Measurements from ENCODE around the gene KRTAP4-3. TPM values are rescaled to one million over a fixed set of nuclear protein-coding genes. Genes with fewer than 3 reads are reported as not detected.
"Not testable (repeated sequence)": the region's sequence is repeated elsewhere in the genome, so short reads cannot be mapped to it uniquely, and the experiment has no call there.

KRTAP4-3 gene
- polyA plus RNA-seq, 3 donors from 2014 or later = not detected

DNA sequence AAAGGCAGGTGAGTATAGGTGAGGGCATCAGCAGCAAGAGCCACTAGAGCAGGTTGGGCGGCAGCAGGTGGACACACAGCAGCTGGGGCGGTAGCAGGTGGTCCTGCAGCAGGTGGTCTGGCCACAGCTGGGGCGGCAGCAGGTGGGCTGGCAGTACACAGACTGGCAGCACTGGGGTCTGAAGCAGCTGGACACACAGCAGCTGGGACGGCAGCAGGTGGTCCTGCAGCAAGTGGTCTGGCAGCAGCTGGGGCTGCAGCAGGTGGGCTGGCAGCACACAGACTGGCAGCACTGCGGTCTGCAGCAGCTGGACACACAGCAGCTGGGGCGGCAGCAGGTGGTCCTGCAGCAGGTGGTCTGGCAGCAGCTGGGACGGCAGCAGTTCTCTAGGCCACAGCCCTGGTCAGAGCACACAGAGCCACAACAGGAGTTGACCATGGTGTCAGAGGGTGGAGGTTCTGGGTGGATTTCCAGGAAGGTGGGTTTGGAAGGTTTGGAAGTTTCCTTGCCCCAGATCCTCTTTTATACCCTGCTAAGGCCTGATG is 9.8 kb upstream of the KRTAP4-3 start, which contains the start of gene KRTAP4-2:
Gene KRTAP4-2, minus strand, starts transcription at position 495 of the 545 bp plus-strand sequence. Its CDS starts 57 bp downstream, at position 438.
- DNase-seq = no peak
- peaks cover 2 to 7% (median 2%) of the 10 kb centered on the region in 3 donors for H3K27me3 Mint-ChIP-seq (ENCODE audit: low read depth in 3 of 3)
- no peak within 1 kb of the TSS for H3K27ac Mint-ChIP-seq
- no peaks in the 10 kb centered on the region for H3K36me3 Mint-ChIP-seq
- H3K4me1 Mint-ChIP-seq = no peaks in the 10 kb centered on the region
- H3K9me3 Mint-ChIP-seq = no peaks in the 10 kb centered on the region
- H3K4me3 Mint-ChIP-seq = no peak within 1 kb of the TSS

DNA sequence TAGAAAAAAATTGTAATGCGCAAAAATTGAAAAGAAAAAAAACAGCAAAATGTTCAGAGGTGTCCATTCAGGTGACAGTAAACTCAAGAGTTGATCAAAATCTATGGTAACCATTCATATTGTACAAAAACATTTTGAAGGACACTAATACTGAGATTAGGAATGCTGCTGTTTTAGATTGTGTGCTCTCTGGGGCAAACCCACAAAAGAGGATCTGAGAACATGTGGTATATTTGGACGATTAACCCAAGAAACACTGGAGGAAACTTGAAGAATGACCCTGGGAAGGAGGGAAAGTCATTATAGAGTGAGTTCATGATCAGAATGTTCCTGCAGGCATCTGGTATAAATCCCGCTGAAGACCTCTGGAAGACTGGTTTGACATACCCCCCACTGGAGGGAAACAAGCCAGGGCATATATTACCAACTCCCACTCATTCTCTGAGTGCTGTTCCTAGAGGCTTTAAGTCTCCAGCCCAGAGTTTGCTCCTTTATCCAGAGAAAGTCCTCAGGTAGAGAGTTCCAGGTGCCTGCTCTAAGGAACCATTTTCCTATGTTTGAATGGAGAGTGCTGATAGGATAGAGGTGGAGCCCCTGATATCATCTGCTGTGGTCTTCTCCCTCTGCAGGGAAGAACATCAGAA is 8.8 kb upstream of the KRTAP4-3 start:
- H3K4me3 Mint-ChIP-seq = no peak overlapping the region
- no peaks in the 10 kb centered on the region for H3K4me1 Mint-ChIP-seq
- H3K27ac Mint-ChIP-seq = no peak overlapping the region
- no peak for DNase-seq
- H3K27me3 Mint-ChIP-seq (ENCODE audit: low read depth in 3 of 3) = peaks cover 2 to 7% (median 2%) of the 10 kb centered on the region in 3 donors
- no peaks in the 10 kb centered on the region for H3K9me3 Mint-ChIP-seq
- no peaks in the 10 kb centered on the region for H3K36me3 Mint-ChIP-seq

DNA sequence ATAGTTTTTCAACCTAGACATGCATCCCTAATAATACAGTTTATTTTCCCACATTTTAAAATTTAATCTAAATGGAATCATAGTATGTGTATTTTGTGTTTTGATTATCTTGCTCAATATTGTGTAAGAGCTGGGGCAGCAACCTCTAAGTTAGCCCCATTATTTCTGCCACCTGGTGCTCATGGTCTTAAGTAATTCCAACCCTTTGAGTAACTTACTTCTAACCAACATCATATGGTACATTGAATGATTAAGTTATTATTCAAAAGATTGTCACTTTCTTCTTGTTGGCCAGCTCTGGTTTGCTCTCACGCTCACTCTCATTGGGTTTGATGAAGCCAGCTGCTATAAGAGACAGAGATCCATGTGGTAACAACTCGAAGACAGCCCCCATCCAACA is 3.9 kb upstream of the KRTAP4-3 start:
- H3K27me3 Mint-ChIP-seq (ENCODE audit: low read depth in 3 of 3) = peaks cover 2 to 5% (median 4%) of the 10 kb centered on the region in 3 donors

DNA sequence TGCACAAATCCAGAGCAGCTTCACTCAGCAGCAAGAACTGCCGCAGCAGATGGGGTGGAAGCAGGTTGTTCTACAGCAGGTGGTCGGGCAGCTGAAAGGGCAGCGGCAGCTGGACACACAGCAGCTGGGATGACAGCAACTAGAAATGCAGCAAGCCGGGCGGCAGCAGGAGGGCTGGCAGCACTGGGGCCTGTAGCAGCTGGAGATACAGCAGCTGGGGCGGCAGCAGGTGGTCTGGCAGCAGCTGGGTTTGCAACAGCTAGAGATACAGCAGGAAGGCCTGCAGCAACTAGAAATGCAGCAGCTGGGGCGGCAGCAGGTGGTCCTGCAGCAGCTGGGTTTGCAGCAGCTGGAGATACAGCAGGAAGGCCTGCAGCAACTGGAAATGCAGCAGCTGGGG is 460 bp downstream of the KRTAP4-3 start:
- Mint-ChIP-seq H3K9me3 (no peaks in the 10 kb centered on the region), H3K36me3 (no peaks in the 10 kb centered on the region), H3K27me3 (ENCODE audit: low read depth in 3 of 3) (peaks cover 3 to 7% (median 5%) of the 10 kb centered on the region in 3 donors), H3K4me1 (no peaks in the 10 kb centered on the region), H3K4me3 (no peak overlapping the region), H3K27ac (no peak overlapping the region)
- DNase-seq = no peak

More for the DNA sequence above, 3.9 kb upstream of the KRTAP4-3 start:
- no peaks in the 10 kb centered on the region for H3K4me1 Mint-ChIP-seq
- DNase-seq = no peak
- H3K27ac Mint-ChIP-seq = no peak overlapping the region
- no peaks in the 10 kb centered on the region for H3K36me3 Mint-ChIP-seq
- no peak overlapping the region for H3K4me3 Mint-ChIP-seq
- H3K9me3 Mint-ChIP-seq = no peaks in the 10 kb centered on the region

DNA sequence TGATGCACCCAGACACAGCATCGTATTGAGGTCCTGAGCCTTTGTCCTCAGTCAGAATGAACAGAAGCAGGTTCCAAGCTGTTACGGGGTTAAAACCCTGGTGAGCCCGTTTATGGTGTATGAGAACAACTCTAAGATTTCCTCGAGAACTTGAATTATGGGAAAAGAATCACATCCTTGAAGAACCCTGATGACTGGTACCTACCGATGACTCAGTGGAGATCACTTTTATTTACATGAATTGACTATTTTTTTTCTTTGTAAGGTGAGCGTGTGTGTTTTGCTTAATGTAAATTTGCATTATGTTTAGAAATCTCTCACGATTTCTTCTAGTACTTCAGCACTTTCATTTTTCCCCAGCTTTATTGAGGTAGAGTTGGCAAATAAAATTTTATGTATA is 4.2 kb downstream of the KRTAP4-3 start:
- DNase-seq = no peak
- H3K9me3 Mint-ChIP-seq = no peaks in the 10 kb centered on the region
- no peak overlapping the region for H3K4me3 Mint-ChIP-seq
- H3K36me3 Mint-ChIP-seq = no peaks in the 10 kb centered on the region
- H3K27me3 Mint-ChIP-seq (ENCODE audit: low read depth in 3 of 3) = peaks cover 8 to 11% (median 9%) of the 10 kb centered on the region in 3 donors
- no peak overlapping the region for H3K27ac Mint-ChIP-seq
- H3K4me1 Mint-ChIP-seq = no peaks in the 10 kb centered on the region

DNA sequence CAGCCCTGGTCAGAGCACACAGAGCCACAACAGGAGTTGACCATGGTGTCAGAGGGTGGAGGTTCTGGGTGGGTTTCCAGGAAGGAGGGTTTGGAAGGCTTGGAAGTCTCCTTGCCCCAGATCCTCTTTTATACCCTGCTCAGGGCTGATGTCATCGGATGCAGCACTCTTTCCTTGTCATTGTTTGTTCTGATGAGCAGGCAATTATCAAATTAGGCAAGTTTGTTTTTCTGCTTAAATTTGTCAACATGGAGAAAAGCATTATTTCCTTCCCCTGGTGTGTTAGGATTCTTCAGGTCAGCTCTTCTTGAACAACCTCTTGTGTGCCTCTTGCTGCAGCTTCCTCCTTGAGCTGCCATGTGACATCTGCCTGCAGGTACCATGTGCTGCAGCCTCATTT is 7.4 kb downstream of the KRTAP4-3 start, which contains the start of gene KRTAP4-4:
Gene KRTAP4-4, minus strand, starts transcription at position 101 of the 400 bp plus-strand sequence. Its CDS starts 57 bp downstream, at position 44.
- no peak within 1 kb of the TSS for H3K27ac Mint-ChIP-seq

DNA sequence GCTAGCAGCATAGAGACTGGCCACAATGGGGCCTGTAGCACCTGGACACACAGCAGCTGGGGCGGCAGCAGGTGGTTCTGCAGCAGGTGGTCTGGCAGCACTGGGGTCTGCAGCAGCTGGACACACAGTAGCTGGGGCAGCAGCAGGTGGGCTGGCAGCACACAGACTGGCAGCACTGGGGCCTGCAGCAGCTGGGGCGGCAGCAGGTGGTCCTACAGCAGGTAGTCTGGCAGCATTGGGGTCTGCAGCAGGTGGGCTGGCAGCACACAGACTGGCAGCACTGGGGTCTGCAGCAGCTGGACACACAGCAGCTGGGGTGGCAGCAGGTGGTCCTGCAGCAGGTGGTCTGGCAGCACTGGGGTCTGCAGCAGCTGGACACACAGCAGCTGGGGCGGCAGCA is 7.8 kb downstream of the KRTAP4-3 start:
- not testable (repeated sequence) for H3K27ac Mint-ChIP-seq, DNase-seq, H3K4me1 Mint-ChIP-seq, H3K9me3 Mint-ChIP-seq, H3K36me3 Mint-ChIP-seq, H3K4me3 Mint-ChIP-seq
- H3K27me3 Mint-ChIP-seq (ENCODE audit: low read depth in 3 of 3) = peaks cover 4 to 13% (median 12%) of the 10 kb centered on the region in 3 donors

More for the DNA sequence above, 7.4 kb downstream of the KRTAP4-3 start, which contains the start of gene KRTAP4-4:
- Mint-ChIP-seq H3K4me1 (no peaks in the 10 kb centered on the region), H3K36me3 (no peaks in the 10 kb centered on the region), H3K27me3 (ENCODE audit: low read depth in 3 of 3) (peaks cover 4 to 12% (median 11%) of the 10 kb centered on the region in 3 donors), H3K9me3 (no peaks in the 10 kb centered on the region), H3K4me3 (no peak within 1 kb of the TSS)
- no peak for DNase-seq

DNA sequence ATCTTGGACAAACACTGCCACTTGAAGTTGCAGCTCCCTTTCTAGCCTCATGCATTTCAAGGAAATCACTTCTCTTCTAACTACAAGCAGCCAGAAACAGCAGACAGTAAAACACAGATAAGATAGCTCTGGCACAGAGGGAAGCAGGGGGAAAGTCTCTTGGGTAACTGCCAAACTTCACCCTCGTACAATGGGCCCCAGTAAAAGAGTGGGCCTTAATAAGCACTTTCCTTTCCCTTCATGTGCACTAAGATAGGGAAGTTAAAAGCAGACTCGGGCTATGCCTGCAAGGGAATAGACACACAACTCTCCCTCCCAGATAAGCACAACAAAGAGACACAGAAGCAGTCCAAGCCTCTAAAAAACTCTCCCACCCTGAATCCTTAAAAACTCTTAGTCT is 14.2 kb downstream of the KRTAP4-3 start:
- Mint-ChIP-seq H3K9me3 (no peaks in the 10 kb centered on the region), H3K4me3 (no peak overlapping the region), H3K36me3 (no peaks in the 10 kb centered on the region), H3K27ac (no peak overlapping the region), H3K4me1 (no peaks in the 10 kb centered on the region), H3K27me3 (ENCODE audit: low read depth in 3 of 3) (peaks cover 2 to 12% (median 4%) of the 10 kb centered on the region in 3 donors)
- no peak for DNase-seq

DNA sequence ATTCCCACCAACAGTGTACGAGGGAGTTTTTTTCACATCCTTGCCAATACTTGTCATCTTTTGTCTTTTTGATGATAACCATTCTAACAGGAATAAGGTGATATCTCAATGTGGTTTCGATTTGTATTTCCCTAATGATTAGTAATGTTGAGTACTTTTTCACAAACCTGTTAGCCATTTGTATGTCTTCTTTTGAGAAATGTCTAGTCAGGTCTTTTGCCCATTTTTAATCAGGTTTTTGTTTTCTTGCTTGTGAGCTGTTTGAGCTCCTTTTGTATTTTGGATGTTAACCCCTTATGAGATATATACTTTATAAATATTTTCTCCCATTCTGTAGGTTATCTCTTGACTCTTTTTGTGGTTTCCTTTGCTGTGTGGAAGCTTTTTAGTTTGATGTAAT is 16.5 kb downstream of the KRTAP4-3 start:
- Mint-ChIP-seq H3K4me1 (no peaks in the 10 kb centered on the region), H3K27me3 (ENCODE audit: low read depth in 3 of 3) (peaks cover 0 to 10% (median 3%) of the 10 kb centered on the region in 3 donors), H3K4me3 (no peak overlapping the region), H3K36me3 (no peaks in the 10 kb centered on the region), H3K9me3 (no peaks in the 10 kb centered on the region), H3K27ac (no peak overlapping the region)
- DNase-seq = no peak

DNA sequence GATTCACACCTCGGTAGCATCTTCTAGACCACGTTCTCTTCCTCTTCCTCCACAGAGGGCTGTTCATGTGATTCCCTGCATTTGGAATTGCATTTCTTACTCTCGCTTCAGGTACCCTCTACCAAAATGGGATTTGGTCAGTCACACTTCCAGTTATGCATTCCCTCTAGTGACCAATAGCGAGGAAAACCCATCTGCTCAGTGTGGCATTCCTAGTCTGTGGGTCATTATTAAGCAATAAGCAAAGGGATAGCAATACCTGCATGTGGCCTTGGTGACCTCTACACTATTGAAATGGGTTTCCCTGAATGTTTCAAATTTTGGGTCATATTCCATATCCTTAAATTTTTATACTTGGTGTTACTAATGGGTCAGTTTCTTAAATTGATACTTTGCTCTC is 18.0 kb downstream of the KRTAP4-3 start:
- Mint-ChIP-seq H3K4me1 (no peaks in the 10 kb centered on the region), H3K9me3 (peaks cover 0 to 1% (median 0%) of the 10 kb centered on the region in 6 donors), H3K27ac (no peak overlapping the region), H3K27me3 (ENCODE audit: low read depth in 3 of 3) (peaks cover 0 to 6% (median 3%) of the 10 kb centered on the region in 3 donors), H3K4me3 (no peak overlapping the region), H3K36me3 (no peaks in the 10 kb centered on the region)
- no peak for DNase-seq

DNA sequence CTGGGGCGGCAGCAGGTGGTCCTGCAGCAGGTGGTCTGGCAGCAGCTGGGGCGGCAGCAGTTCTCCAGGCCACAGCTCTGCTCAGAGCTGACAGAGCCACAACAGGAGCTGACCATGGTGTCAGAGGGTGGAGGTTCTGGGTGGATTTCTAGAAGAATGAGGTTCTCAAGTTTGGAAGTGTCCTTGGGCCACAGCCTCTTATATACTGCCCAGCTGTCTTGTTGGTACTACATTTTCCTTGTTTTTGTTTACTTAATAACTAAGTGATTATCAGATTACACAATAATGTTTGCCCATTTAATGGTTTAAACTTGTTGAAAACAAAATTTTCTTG is 18.4 kb downstream of the KRTAP4-3 start, which contains the start of gene KRTAP4-5:
Gene KRTAP4-5, minus strand, starts transcription at position 174 of the 334 bp plus-strand sequence. Its CDS starts 58 bp downstream, at position 116.
- no peak within 1 kb of the TSS for H3K27ac Mint-ChIP-seq

DNA sequence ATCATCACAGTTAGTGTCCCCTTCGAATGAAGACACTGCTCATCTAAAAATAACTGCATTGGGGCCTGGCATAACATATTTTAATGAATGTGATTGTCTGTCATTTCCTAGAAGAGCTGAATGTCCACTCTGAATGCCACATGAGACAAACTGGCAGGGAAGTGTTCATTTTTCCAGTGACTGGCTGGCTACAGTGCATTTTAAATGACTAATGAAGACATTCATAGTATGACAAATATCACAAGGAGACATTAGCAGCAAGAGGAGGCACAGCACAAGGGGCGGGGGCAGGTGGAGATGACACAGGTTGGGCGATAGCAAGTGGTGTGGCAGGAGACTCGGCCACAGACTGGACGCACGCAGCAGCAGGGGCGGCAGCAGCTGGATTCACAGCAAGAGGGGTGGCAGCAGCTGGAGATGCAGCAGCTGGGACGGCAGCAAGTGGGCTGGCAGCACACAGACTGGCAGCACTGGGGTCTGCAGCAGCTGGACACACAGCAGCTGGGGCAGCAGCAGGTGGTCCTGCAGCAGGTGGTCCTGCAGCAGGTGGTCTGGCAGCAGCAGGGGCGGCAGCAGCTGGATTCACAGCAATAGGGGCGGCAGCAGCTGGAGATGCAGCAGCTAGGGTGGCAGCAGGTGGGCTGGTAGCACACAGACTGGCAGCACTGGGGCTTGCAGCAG is 18.9 kb downstream of the KRTAP4-3 start:
- not testable (repeated sequence) for DNase-seq; H3K36me3 Mint-ChIP-seq; H3K27me3 Mint-ChIP-seq (ENCODE audit: low read depth in 3 of 3); H3K4me3 Mint-ChIP-seq; H3K4me1 Mint-ChIP-seq; H3K27ac Mint-ChIP-seq; H3K9me3 Mint-ChIP-seq

More for the DNA sequence above, 18.4 kb downstream of the KRTAP4-3 start, which contains the start of gene KRTAP4-5:
- no peaks in the 10 kb centered on the region for H3K36me3 Mint-ChIP-seq
- no peak for DNase-seq
- H3K4me3 Mint-ChIP-seq = no peak within 1 kb of the TSS
- H3K4me1 Mint-ChIP-seq = no peaks in the 10 kb centered on the region
- H3K9me3 Mint-ChIP-seq = peaks cover 0 to 2% (median 0%) of the 10 kb centered on the region in 6 donors
- peaks cover 0 to 6% (median 3%) of the 10 kb centered on the region in 3 donors for H3K27me3 Mint-ChIP-seq (ENCODE audit: low read depth in 3 of 3)

DNA sequence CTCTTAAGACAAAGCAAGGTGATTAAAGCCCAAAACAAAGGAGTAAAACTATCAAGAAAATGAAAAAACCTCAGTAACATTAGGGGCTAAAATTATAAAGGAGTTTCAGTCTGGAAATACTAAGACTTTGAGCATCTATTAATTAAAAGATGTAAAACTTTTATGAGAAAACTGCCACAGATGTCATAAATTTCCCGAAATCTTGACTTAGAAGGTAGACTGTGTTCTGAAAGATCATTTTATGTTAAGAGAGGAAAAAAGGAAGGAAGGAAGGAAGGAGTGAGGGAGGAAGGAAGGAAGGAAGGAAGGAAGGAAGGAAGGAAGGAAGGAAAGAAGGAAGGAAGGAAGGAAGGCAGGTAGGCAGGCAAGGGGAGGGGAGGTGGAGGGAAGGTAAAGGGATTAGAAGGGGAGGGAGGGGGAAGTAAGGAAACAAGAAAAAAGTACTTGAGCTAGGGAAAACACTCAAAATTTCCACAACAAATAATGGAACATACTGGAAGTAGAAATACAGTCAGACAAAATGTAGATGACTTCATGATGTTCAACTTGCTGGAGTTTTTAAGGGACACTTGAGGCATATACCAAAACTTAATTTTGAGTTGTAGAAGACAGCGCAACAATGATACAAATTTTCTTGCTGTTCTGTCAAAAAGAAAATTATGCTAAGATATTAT is 20.4 kb downstream of the KRTAP4-3 start:
- peaks cover 0 to 6% (median 1%) of the 10 kb centered on the region in 3 donors for H3K27me3 Mint-ChIP-seq (ENCODE audit: low read depth in 3 of 3)
- H3K27ac Mint-ChIP-seq = no peak overlapping the region
- no peak for DNase-seq
- no peak overlapping the region for H3K4me3 Mint-ChIP-seq
- H3K9me3 Mint-ChIP-seq = peaks cover 6 to 10% (median 7%) of the 10 kb centered on the region in 6 donors
- H3K4me1 Mint-ChIP-seq = no peaks in the 10 kb centered on the region
- peaks cover 0 to 7% (median 5%) of the 10 kb centered on the region in 3 donors for H3K36me3 Mint-ChIP-seq
